ENCODE data around the gene NR5A1.

The NR5A1 gene

GRCh38 chr9:124437086-124437485 lies 70.1 kb downstream of the NR5A1 start:
- no peak for DNase-seq

GRCh38 chr9:124436320-124436719 lies 70.9 kb downstream of the NR5A1 start:
- no peak for DNase-seq
